LNCAP (cell line): ENCODE results near the gene STMN1.

ENCODE experiments used
- CTCF ChIP-seq: fragments of 450-650 bp; IDR thresholded peaks from 2 replicates; pipeline ENCODE4 v1.5.1; 2017; ENCODE audit warnings: mild to moderate bottlenecking

STMN1 gene

DNA sequence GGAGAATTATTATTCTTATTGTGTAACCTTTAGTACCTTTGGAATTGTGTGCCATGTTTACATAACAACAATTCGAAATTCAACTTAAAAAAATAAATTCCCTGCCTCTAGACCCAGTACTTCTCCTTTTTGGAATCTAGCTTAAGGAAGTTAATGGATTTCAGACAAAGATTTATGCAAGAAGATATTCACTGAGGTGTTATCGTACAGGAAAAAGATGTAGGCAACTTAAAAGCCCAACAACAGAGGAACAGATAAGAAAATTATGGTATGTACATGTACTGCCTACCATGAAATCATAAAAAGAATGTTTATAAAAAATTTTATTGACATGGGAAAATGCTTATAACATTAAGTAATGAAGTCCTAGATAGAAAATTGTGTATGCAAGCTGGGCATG lies 18.2 kb upstream of the STMN1 start:
- no peak for TF ChIP-seq CTCF

DNA sequence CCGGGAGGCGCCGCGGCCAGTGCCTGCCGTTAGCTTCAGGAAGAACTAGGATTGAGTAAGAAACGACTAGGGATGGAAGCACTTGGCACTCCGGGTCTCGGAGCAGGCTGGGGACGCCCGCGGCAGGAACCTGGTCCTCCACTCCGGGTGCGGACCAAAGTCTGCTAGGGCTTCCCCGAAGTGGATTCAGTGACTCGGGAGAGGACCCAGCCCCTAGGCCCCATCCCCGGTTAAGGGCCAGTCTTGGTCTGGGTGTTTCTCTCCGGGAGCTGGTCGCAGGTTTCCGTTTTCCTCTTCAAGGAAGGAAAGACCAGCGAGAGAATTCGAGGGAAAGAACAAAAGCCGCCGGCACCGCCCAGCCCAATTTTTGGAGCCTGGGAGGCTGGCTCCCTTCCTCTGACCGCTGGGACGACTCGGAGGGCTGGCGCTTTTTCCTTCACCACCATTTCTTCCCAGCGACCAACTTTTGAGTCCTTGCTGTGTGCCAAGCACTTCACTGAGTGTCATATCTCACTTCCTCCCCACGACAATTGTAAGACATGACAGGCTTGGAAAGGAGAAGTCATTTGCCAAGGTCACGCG lies 16.8 kb upstream of the STMN1 start:
- no peak for TF ChIP-seq CTCF

DNA sequence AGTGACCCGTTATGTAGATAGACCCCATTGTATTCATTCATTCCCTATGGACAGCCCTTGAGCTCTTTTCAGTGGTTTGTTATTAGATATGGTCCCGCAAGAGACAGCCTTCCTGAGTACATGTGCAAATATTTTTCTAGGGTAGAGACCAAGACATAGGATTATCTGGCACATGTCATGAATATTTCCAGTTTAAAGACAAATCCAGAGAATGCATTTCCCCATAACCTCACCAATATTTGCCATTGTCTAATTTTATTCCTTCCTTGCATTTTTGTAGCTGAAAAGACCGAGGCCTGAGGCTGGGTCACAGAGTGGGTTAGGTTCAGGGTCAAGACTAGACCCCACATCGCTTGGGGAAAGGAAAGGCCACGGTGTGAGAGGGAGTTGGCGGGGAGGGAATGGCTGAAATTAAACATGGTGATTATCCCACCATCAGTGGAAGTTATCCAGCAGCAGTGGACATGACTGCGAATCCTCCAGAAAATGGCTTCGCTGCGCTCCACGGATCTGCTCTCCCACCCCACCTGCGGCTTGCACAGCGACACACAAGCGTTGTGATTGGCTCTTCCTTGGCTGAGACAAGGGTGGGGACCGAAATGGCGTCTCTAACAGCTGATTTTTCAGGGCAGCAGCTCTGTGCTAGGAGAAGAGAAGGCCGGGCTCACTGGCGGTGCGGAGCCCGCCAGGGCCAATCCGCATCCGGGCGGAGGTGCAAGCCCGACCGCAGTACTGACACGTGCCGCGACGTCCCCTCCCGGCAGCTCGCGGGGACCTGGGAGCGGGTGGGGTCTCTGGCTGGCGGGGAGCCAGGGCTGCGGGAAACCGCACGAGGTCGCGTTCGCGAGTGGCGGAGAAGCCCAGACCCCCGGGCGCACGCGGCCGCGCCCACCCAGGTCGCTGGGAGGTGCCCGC lies 16.1 kb upstream of the STMN1 start:
- TF ChIP-seq CTCF = no peak

- no peak for TF ChIP-seq CTCF
These were observed 12.4 kb upstream of the STMN1 start for GRCh38 chr1:25918615-25919014.

- no peak for TF ChIP-seq CTCF
These were observed 11.8 kb upstream of the STMN1 start for GRCh38 chr1:25917996-25918395.

GRCh38 chr1:25916460-25916859 lies 10.2 kb upstream of the STMN1 start:
- TF ChIP-seq CTCF = no peak

GRCh38 chr1:25914074-25914995 lies 8.1 kb upstream of the STMN1 start:
- TF ChIP-seq CTCF = no peak
